Right kidney (tissue), 9 donors: Measurements from ENCODE around the gene BIN2.
A peak's percentile ranks its signal among the peaks of the same experiment; 100 is the strongest.

ENCODE experiments used
- DNase-seq: peaks from one replicate; pipeline ENCODE4 v3.0.0-alpha.2; 2016
- long read RNA-seq, 8 donors: transcript quantifications; one replicate each; lab custom pipeline, GENCODE V29; 2026

The BIN2 gene
- long read RNA-seq, donor 1 = 0 reads
- long read RNA-seq, donor 2 = 0 reads
- long read RNA-seq, donor 3, partial matches to known transcripts = 0 of 1 reads
- long read RNA-seq, donor 3, other reads (novel, unspliced or antisense) = 0 of 1 reads
- long read RNA-seq, donor 4 = 0 reads
- long read RNA-seq, donor 5, partial matches to known transcripts = 0 of 1 reads
- long read RNA-seq, donor 5, other reads (novel, unspliced or antisense) = 0 of 1 reads
- long read RNA-seq, donor 6, partial matches to known transcripts = 0 of 1 reads
- long read RNA-seq, donor 6, other reads (novel, unspliced or antisense) = 0 of 1 reads
- long read RNA-seq, donor 7, partial matches to known transcripts = 0 of 1 reads
- long read RNA-seq, donor 7, other reads (novel, unspliced or antisense) = 0 of 1 reads
- long read RNA-seq, donor 8 = 0 reads

DNA sequence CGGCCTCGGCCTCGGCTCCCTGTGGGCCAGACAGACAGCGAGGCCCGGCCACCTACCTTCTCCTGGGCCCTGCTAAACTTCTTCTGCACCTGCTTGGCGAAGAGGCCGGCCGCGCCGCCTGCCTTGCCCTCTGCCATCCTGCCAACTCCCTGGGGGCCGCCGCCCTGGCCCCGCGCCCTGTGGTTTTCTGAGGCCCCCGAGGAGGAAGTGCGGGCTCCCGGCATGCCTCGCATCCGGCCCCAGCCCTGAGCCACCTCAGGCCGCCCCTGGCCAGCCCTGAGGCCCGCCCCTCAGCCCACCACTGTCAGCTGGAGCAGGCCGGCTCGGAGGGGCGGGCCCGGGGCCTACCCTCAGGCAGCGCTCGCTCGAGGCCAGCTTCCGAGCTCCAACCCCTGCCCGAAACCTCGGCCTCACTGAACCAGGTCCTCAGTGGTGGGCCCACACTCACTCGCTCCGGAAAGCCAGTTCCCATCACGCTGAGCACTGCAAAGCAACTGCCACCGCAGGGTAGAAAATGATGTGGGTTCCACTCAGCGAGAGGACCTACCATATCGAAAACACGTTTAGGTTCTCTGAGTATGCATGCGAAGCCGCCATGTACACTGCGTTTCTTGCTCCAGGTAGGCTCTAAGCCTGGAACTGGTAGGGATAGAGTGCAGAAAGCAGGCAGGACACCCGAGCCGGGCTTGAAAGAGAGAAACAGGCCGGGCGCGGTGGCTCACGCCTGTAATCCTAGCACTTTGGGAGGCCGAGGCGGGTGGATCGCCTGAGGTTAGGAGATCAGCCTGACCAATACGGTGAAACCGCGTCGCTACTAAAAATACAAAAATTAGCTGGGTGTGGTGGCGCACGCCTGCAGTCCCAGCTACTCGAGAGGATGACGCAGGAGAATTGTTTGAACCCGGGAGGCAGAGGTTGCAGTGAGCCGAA lies at the start of gene BIN2:
BIN2 (minus strand) TSS at position 209 of the 930 bp plus-strand sequence; CDS start at position 137, 72 bp downstream.
- DNase-seq = no peak

DNA sequence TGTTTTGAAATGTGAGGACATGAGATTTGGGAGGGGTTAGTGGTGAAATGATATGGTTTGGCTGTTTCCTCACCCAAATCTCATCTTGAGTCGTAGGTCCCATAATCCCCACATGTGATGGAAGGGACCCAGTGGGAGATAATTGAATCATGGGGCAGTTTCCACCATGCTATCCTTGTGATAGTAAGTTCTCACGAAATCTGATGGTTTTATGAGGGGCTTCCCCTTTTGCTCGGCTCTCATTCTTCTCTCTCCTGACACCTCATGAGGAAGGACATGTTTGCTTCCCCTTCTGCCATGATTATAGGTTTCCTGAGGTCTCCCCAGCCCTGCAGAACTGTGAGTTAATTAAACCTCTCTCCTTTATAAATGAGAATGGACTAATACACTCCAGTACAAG lies 49.2 kb upstream of the BIN2 start:
- DNase-seq = no peak

DNA sequence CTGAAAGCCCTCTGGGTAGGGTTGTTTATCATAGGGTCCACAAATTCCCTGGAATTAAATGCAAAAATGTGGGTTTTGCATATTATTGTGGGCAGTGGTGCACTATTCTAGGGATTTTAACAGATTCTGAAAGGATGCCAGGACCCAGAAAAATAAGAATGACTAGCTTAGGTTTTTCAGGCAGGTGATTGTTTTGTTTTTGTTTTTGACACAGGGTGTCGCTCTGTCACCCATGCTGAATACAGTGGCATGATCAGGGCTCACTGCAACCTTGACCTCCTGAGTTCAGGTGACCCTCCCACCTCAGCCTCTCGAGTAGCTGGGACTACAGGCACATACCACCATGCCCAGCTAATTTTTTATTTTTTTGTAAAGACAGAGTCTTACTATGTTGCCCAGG lies 48.0 kb upstream of the BIN2 start:
- no peak for DNase-seq

DNA sequence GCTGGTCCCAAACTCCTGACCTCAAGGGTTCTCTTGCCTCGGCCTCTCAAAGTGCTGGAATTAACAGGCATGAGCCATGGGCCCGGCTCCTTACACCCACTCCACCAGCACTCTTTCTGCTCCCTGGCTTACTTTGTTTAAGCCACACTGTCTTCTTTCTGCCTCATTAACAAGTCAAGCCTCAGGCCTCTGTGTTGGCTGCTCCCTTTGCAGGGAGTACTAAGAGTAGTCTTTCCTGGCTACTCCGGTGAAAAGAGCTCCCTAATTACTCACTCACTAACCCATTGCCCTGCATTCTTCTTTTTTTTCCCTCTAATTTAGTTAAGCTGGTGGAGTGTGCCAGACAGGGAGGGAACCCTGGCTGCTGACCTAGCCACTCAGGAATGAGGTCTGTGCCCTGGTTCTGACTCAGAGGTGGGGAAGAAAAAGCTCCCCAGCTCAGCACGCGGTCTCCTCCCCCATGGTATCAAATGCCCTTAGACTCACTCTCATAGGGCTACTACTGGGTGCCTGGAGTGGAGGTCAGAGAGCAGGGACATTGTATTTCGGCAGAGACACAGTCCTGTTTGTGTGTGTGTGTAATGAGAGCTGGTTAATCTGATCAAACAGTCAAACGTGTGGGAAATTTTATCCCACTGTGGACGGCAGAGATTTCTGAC lies 47.5 kb upstream of the BIN2 start:
- DNase-seq = peak; percentile 66

DNA sequence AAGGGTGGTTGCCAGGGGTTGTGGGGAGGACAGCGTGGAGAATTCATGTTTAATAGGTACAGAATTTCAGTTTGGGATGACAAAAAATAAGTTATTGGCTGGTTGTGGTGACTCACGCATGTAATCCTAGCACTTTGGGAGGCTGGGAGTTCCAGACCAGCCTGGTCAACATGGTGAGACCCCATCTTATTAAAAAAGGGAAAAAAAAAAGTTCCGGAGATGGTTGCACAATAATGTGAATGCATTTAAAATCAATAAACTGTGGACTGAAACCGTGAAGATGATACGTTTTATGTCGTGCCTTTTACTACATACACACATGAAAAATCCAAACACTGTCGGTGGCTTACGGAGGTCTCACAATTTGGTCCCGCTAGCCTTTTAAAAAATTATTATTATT lies 46.7 kb upstream of the BIN2 start:
- no peak for DNase-seq

DNA sequence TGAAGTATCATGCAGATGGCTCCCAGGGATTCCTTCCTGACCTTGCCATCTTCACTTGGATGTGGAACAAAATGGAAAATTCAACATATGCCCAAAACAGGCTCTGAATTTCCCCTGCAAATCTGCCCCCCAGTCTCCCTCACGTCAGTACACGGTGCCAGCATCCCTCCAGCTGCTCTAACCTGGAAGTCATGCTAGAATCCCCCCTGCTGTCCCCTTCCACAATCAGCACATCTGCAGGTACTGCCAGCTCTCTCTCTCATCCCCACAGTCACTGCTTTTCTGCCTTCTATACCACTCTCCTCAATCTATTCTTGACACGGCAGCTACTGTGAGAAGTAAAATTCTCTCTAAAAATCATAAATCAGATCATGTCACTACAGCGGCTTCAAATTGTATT lies 45.6 kb upstream of the BIN2 start:
- no peak for DNase-seq

DNA sequence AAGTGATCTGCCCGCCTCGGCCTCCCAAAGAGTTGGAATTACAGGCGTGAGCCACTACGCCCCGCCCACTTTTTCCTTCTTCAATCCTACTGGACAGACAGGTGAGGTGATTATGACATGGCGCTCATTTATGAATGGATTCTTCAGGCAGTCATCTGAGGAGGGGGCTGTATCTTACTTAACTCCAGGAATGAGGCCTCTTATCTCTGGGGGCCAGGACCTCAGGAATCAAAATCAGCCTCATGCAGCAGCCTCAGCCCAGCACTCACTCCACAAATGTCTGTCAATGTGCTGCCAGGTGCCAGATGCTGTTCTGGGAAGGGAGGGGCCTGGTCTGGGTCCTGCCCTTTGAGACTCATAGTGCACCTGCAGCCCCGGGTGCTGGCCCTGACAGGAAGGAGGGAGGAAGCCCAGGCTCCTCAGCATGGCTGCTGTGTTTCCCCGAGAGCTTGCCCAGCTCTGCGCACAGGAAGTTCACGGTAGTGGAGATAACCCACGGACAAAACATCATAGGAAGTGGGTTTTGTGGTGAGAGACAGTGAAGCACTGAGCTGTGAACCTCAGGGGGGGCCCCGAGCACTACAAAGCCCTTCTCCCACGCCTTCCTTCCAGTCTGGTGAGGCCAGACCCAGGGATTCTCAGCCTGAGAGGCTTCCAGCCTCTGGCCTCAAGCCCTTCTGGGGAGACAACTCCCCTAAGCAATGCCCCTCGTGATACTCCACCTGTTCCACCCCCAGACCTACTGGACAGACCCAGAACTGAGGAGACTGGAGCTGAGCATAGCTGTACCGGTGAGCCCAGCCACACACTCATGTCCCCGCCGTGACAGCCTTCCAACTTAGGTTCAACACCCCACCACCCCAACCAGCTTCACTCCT lies 44.9 kb upstream of the BIN2 start:
- no peak for DNase-seq

DNA sequence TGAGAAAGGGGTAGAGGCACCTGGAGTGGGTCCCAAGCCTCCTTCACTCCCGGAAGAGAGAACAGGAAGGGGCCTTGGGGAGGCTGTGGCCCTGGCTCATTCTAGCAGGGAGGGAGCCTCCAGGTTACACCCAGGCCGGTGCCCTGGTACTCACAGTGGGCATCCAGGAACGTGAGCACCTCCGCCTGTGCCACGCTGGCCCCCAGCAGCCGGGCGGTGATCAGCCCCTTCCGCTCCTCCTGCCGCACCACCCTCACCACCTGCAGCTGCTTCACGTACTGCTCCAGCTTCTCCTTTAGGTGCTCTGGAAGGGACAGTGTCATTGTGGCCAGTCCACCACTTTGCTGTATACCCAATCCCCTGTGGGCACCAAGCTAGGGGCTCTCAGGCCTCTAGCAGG lies 41.3 kb upstream of the BIN2 start:
- DNase-seq = no peak

DNA sequence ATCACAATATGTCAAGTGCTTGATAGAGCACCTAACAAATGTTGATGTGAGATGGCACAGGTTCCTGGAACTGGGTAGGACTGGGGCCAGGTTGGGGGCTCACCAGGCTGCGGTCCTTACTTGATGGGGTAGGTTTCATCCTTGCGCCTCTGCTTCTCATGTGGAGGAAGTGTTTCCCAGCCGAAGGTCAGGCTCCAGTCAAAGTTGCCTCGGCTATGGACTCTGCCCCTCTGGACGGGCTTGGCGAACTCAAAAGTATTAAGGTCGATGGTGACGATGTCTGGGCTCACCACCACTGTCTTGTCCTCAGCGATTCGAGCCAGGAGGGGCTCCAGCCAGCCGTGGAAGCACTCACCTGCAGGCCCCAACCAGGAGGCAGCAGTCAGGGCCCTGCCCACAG lies 40.0 kb upstream of the BIN2 start:
- no peak for DNase-seq

DNA sequence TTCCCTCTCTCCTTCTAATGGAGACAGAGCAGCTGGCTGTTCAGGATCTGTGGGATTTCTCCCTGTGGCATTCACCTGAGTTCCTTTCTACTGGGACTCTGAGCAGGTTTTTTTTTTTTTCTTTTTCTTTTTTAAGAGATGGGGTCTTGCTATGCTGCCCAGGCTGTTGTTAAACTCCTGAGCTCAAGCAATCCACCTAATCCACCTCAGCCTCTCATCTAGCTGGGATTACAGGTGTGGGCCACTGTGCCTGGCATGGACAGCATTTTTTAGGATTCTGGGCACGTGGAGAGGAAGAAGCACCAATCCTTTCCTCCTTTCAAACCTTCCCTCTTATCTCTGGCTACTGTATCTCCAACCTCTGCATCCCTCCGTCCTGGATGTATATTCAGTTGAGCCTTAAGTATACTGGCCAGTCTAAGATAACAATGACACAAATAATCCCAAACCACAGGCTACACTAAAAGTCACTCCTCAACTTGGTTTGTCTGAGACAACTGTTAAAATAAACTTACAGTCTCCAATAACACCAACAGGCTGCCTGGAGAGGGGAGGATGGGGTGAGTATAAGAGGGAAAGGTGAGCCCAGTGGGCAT lies 38.9 kb upstream of the BIN2 start:
- DNase-seq = no peak

DNA sequence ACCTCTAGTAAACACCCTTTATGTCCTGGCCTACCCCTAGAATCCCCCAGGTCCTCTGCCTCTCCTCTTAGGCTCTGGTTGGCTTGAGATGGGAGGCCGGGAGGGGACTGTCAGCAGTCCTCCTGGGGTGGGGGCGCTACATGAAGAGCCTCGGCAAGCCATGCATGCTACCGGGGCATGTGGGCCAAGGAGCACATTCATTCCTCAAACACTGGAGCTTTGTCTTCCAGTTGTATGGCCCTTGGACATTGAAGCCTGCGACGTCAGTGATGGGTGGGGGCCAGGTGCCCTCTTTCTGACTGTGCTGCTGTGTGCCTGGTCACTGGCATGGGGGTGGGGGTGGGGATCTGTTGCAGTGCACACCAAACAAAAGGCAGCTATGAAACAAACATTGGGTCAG lies 38.3 kb upstream of the BIN2 start:
- no peak for DNase-seq

DNA sequence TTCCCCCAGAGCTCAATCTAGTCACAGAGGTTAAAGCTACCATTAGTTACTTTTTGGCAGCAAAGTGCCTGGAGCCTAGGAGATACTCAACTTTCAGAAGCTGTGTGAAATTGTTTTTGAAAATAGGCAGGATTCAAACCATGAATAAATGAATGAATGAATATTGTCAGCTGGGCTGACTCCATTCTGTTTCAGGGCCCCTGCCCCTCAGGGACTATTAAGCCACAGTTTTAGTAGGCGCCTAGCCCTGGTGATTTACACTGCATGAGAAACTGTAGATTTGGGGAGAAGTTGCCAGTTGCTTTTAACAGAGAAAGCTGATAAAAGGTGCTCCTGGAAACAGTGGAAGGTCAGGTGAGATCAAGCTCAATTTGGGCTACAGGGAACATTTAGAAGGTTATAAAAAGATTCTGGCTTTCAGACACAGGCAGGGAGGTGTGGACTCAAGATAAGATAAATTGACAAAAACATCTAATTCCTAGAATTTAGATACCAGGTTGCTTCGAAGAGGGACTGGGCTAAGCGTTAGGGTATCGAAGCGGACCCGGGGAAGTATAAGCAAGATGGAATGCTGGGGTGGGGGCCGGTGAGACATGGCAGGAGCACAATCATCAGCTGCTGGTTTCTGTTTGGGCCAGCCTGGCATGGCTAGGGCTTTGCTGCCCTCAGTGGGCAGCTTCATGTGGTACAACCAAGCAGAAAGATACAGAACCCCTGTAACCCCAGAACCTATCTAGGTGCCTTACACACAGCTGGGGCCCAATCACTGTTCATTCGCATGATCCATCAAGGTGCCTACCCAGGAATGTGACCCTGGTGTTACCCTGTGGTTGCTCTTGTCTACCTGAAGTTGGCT lies 37.4 kb upstream of the BIN2 start:
- no peak for DNase-seq

DNA sequence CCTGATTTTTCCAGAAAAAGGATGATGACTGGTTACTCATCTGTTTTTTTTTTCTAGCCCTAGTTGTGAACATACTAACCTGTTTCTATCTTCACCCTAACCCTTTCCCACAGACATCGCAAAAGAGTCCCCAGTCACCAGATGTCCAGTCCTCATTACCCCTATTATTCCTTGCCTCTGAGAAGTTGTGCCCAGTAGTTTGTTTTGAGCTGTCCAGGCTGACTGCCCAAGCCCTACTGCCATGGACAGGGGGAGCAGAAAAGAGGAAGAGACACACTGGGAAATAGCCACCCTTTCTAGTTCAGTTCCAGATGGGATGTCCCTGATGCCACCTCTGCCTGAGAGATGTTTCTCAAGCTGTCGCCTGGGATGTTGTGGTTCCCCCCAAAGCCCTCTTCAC lies 36.3 kb upstream of the BIN2 start:
- no peak for DNase-seq

DNA sequence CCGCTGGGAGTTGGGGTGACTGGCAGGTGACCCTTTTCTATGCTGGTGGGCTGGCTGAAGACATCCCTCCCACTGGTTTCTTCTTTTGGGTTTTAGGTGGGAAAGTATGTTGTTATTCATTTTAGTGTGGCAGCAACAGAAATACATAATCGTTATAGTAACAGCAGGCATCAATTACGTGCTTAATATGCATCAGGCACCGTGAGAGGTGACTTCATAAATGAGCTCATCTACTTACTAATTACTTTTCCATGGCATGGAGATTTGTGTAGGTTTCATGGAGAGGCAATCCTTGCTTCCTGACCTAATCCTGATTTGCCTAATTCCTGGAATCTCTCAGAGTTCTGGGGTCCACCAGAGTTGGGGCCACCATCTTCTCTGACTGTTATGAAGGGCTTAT lies 35.9 kb upstream of the BIN2 start:
- DNase-seq = no peak

DNA sequence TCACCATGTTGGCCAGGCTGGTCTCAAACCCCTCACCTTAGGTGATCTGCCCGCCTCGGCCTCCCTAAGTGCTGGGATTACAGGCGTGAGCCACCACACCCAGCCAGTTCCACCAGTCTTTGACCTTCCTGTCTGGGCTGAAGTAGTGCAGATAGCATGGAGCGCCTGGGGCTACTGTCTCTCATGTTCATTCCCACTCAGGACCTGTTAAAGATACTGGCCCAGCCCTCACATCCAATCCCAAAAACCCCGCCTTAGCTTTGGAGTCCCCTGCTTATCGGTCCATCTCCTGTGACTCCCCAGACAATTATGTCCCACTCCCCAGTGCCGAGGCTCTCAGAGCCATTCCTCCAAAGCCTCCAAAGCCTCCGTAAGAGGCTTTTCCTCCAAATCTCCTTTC lies 34.5 kb upstream of the BIN2 start:
- DNase-seq = no peak

DNA sequence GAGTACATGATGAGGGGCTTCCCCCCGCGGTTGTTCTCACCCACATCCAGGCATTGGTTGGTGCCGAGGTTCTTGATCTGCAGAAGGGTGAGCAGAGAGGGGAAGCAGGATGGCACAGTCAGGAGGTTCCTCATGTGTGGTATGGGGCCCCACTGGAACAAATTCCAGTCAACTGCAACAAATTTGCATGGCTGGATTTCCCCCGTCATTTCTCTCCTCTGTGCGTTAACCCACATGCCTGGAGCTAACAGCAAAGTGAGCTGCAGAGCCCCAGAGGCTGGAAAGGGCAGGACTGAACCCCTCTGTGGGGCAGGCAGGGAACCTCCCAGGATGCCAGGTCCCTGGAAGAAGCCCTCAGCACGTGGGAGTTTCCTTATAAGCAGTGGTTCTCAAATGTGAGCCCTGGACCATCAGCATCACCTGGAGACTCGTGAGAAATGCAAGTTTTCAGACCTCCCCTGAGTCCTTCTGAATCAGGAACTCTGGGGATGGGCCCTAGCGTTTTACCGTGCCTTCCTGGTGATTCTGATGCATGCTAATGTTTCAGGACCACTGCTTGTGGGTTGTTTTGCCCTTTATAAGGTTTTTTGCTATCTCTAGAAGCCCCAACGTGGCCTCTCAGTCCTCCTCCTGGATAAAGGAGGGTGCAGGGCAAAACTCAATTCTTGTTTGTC lies 33.5 kb upstream of the BIN2 start:
- no peak for DNase-seq

DNA sequence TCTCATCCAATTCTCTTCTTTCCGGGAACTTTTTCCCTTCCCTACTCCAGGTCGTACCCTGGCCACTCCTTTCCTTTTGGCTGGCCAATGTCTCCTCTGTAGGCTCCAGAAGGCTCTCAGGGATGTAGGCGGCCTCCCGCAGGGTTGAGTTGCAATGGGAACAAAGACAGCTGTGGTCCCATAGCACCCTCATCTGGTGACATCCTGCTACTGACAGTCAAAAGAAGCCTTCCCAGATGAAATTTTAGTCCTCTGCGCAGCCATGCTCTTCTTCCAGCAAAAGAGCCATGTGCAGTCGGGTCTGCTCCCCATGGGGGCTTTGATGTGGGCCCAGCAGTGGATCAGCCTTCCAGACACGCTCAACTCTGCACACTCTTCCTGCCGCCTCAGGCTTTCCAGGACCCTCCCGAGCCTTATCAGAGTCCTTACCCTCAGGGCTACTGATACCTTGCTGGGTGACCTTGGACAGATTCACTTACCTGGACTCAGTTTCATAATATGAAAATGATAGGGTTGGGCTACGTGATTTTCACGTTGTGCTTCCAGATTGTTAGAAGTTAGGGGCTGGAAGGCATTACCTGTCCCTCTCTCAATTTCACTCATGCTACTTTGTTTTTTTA lies 28.0 kb upstream of the BIN2 start:
- DNase-seq = no peak

DNA sequence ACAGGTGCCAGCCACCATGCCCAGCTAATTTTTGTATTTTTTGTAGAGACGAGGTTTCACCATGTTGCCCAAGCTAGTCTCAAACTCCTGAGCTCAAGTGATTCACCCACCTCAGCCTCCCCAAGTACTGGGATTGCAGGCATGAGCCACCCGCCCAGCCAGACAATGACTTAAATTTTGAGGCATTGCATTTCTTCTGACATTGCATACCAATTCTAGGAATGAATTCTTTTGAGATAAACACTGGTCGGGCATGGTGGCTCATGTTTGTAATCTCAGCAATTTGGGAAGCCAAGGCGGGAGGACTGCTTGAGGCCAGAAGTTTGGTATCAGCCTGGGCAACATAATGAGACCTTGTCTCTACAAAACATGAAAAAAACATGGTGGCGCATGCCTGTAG lies 25.1 kb upstream of the BIN2 start:
- no peak for DNase-seq

DNA sequence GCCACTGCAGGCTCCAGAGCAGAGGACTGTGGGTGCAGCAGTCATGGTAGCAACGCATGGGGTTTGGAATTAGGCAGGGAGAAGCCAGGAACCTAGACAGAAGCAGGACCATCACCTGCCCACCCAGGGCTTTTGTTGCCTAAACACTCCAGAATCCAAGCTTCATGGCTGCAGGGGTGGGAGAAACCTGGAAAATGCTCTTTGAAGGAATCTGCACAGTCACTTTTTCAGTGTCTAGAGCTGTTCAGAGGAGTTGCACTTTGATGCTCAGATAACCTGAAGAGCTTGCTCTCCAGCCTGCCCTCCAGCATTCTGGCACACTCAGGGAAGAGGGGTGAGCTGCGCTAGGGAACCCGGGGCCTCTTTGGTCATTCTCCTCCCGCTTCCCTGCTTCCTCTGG lies 24.1 kb upstream of the BIN2 start:
- no peak for DNase-seq

DNA sequence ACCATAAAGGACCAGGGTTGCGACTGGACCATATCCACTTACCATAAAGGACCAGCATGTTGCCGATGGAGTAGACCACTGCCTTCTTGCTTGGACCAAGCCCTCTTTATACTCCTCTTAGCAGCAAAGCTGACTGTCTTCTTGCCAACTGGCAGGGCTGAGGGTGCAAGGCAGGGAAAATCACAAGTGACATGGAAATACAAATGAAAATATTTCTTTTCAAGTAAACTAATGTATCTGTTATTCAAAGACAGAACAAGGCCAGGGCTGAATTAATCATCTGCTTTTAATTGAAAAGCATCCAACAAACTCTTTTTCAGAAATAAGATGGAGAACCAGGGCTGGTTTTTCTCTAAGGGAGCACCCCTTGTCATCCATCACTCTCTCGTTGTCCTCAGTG lies 22.6 kb upstream of the BIN2 start, which contains the start of gene CELA1:
CELA1 (minus strand) TSS at position 99 of the 400 bp plus-strand sequence; CDS start at position 58, 41 bp downstream.
- DNase-seq = no peak
